ENCODE data around the gene SPECC1.
"Not testable (repeated sequence)": the region's sequence is repeated elsewhere in the genome, so short reads cannot be mapped to it uniquely, and the experiment has no call there.

The SPECC1 gene

DNA sequence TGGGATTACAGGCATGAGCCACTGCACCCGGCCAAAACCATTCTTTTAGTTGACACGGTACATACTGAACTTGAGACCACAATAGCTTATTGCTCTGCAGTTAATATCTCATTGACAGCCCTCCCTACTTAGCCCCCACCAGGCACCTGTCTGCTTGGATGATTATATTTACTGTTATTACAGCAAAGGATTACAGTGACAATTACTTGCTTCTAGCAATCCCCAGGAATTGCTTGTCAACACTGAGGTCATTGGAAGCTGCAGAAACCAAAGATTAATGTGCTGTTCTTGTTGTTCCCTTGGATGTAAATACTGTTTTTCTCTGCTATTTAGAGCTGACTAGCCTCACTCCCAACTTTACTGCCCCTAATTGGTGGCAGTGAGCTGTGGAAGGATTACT lies 247.0 kb downstream of the SPECC1 start:
- no peak for DNase-seq (ENCODE audit: low read depth)
- H3K4me3 ChIP-seq (ENCODE audit: low read length): no peak overlapping the region
- TF ChIP-seq, protein P1, sequence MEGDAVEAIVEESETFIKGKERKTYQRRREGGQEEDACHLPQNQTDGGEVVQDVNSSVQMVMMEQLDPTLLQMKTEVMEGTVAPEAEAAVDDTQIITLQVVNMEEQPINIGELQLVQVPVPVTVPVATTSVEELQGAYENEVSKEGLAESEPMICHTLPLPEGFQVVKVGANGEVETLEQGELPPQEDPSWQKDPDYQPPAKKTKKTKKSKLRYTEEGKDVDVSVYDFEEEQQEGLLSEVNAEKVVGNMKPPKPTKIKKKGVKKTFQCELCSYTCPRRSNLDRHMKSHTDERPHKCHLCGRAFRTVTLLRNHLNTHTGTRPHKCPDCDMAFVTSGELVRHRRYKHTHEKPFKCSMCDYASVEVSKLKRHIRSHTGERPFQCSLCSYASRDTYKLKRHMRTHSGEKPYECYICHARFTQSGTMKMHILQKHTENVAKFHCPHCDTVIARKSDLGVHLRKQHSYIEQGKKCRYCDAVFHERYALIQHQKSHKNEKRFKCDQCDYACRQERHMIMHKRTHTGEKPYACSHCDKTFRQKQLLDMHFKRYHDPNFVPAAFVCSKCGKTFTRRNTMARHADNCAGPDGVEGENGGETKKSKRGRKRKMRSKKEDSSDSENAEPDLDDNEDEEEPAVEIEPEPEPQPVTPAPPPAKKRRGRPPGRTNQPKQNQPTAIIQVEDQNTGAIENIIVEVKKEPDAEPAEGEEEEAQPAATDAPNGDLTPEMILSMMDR (conservative IDR thresholded peaks at IDR 0.05; ENCODE audit: low read depth, low read length): no peak

DNA sequence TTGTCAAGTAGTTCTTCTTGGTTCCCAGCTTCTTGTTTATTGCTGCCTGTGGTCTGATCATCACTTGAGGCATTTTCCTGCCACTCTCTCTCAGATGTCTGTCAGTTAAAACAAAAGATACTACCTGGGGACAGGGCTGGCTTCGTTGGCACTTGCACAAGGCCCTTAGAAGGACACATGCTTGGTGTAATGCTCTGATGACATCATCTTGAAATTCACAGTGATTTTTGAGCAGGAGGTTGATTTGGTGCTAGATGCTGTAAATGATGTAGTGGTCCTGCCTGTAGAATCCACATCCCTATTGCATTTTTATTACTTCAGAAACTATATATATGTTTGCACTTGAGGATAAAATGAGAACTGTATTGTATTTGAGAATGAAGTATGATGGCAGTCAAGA lies 247.8 kb downstream of the SPECC1 start:
- H3K4me3 ChIP-seq (ENCODE audit: low read length): no peak overlapping the region
- no peak for DNase-seq (ENCODE audit: low read depth)
- TF ChIP-seq, protein P1 (conservative IDR thresholded peaks at IDR 0.05; ENCODE audit: low read depth, low read length): no peak

DNA sequence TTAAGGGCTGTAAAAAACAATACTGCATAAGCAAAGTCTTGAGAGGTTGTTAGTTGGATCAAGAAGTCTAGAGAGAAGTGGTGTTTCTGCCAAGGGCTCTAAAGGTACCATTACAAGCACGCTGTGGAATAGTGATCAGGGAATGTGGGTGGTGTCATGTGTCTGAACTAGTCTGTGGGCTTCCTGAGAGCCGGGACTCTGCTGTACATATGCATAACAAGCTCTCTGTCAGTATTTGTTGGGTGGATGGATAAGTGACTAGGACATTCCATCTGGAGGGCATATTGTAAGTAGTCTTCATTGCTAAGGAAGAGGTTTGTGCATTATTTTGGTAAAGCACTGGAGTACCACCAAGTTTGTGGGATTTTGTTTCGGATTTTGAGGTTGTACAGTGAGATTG lies 248.6 kb downstream of the SPECC1 start:
- TF ChIP-seq, protein P1 (conservative IDR thresholded peaks at IDR 0.05; ENCODE audit: low read depth, low read length): no peak
- no peak overlapping the region for H3K4me3 ChIP-seq (ENCODE audit: low read length)
- no peak for DNase-seq (ENCODE audit: low read depth)

DNA sequence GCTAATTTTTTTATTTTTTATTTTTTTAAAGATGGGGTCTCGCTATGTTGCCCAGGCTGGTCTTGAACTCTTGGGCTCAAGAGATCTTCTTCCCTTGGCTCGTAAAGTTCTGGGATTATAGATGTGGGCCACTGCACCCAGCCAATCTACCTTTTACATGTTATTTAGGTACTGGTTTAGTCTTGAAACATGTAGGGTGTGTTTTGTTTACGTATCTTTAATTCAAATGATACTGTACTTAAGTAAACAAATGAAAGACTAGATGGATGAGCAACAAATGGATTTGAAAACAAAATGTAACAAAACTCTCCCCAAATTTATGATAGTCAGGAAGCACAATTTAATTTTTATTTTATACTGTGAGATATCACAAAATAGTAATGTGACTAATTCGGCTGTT lies 250.5 kb downstream of the SPECC1 start:
- no peak for DNase-seq (ENCODE audit: low read depth)
- TF ChIP-seq, protein P1 (conservative IDR thresholded peaks at IDR 0.05; ENCODE audit: low read depth, low read length): no peak

DNA sequence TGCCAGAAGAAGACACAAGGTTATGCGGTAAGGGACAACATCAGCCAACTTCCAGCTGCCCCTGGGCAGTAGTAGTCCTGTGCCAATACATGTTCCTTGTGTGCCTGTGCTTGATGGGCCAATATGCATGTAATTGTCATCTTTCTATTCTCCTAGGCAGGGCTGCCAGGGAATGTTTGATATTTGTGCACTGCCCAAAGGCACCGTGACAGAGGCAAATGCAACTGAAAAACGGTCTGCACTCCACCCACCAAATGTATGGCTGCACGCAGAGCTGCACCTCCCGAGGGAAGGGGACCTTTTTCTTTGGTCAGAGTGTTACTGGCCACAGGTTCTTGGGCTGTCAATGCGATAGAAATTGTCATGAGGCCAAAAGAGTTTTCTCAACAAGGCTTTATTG lies 251.1 kb downstream of the SPECC1 start:
- no peak for DNase-seq (ENCODE audit: low read depth)
- TF ChIP-seq, protein P1 (conservative IDR thresholded peaks at IDR 0.05; ENCODE audit: low read depth, low read length): no peak
- no peak overlapping the region for H3K4me3 ChIP-seq (ENCODE audit: low read length)

More for the DNA sequence above, 250.5 kb downstream of the SPECC1 start:
- H3K4me3 ChIP-seq (ENCODE audit: low read length): no peak overlapping the region

DNA sequence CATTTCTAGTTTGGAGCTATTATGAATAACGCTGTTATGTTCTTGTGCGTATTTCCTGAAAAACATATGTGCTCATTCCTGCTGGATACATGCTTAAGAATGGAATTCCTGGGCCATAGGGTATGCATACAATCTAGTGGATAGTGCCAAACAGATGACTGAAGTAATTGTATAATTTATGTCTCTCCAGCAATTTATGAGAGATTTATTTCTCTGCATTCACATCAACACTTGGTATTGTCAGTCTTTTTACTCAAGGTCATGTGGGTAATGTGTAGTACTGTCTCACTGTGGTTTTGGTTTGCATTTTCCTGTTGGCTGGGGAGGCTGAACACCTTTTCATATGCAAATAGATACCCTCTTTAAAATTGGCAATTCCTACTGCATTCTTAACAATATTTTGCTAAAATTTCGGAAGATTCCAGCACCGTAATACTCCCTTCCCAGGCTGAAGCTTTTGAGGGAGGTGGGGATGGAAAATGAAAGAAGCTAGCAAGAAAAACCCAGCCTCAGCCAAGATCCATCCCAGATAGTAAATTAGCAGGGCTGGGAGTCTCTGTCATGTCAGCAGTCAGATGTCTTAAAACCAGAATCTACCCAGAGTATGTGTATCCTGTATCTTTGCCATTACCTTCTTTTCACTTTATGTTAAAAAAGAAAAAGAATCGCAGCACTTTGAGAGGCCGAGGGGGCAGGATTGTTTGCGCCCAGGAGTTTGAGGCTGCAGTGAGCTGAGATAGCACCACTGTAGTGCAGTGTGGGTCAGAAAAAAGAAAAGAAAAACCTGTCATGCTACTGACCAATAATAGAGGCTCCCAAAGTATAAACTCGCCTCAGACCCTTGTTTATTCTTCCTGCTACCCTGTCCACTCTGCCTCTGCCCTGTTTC lies 253.3 kb downstream of the SPECC1 start:
- no peak overlapping the region for H3K4me3 ChIP-seq (ENCODE audit: low read length)
- DNase-seq (ENCODE audit: low read depth): no peak
- TF ChIP-seq, protein P1 (conservative IDR thresholded peaks at IDR 0.05; ENCODE audit: low read depth, low read length): no peak

DNA sequence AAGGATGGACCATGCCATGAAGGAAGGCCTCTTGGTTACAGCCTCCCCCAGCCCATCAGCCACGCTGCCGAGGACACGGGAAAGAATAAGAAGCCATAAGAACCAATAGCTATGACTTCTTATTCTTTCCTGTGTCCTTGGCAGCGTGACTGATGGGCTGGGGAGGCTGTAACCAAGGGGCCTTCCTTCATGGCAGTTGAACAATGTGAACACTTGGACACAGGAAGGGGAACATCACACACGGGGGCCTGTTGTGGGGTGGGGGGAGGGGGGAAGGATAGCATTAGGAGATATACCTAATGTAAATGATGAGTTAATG lies 253.9 kb downstream of the SPECC1 start:
- not testable (repeated sequence) for DNase-seq (ENCODE audit: low read depth); H3K4me3 ChIP-seq (ENCODE audit: low read length)

All from retinal pigment epithelial cell (primary cell).